ENCODE data around the gene EXOSC2.

Gene EXOSC2

DNA sequence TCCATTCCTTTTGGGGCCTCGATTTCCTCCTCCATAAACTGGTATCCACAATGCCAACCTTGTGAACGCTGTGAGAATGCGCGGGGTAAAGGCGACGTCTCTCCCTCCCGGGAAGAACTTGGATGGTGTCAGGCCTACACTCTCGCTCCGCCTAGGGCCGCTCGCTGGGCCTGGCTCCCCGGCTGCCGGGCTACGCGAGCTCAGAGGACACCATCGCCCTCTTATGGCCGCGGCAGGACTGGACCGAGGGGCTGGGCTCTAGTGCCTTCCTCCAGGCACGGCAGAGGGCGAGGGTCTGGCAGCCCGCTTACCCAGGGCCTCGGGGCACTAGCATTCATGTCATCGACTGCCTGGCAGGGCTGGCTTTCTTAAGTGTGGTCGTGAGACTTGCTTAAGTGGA is 1.3 kb upstream of the EXOSC2 start:
- no peak for DNase-seq (ENCODE audit: extremely low spot score)
- POLR2A ChIA-PET, result interaction anchor here (1.1 to 1.4 kb wide), 3 partner anchors 10 to 114 kb away, joined by 3 to 4 read pairs (median 4); no protein-coding TSS in a partner anchor
- TF ChIP-seq LEF1 (IDR thresholded peaks at IDR 0.05; ENCODE audit: borderline replicate concordance), result no peak
- TF ChIP-seq BHLHE40 (IDR thresholded peaks at IDR 0.05; ENCODE audit: borderline replicate concordance), result no peak
- TF ChIP-seq, protein P1, sequence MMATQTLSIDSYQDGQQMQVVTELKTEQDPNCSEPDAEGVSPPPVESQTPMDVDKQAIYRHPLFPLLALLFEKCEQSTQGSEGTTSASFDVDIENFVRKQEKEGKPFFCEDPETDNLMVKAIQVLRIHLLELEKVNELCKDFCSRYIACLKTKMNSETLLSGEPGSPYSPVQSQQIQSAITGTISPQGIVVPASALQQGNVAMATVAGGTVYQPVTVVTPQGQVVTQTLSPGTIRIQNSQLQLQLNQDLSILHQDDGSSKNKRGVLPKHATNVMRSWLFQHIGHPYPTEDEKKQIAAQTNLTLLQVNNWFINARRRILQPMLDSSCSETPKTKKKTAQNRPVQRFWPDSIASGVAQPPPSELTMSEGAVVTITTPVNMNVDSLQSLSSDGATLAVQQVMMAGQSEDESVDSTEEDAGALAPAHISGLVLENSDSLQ (IDR thresholded peaks at IDR 0.05), result no peak
- TF ChIP-seq FOXM1 (IDR thresholded peaks at IDR 0.05; ENCODE audit: borderline replicate concordance), result no peak
- TF ChIP-seq SP1 (IDR thresholded peaks at IDR 0.05), result no peak
- no peak for TF ChIP-seq SUZ12 (IDR thresholded peaks at IDR 0.05)
- TF ChIP-seq FOXA1 (IDR thresholded peaks at IDR 0.05), result no peak
- TF ChIP-seq ELF4 (IDR thresholded peaks at IDR 0.05), result no peak
- no peak for TF ChIP-seq ARNT (IDR thresholded peaks at IDR 0.05)
- no peak for TF ChIP-seq TARDBP (IDR thresholded peaks at IDR 0.05)
- no peak for TF ChIP-seq L3MBTL2 (conservative IDR thresholded peaks at IDR 0.05)
- TF ChIP-seq FOXK2 (IDR thresholded peaks at IDR 0.05), result no peak
- no peak for TF ChIP-seq CTBP1 (IDR thresholded peaks at IDR 0.05; ENCODE audit: borderline replicate concordance)
- TF ChIP-seq HDGF (IDR thresholded peaks at IDR 0.05; ENCODE audit: borderline replicate concordance), result no peak
- no peak for TF ChIP-seq NFRKB (IDR thresholded peaks at IDR 0.05)
- TF ChIP-seq ZNF384 (IDR thresholded peaks at IDR 0.05), result no peak
- CTCF ChIA-PET, result interaction anchor here (0.9 to 1.4 kb wide), 2 partner anchors 14 to 166 kb away, joined by 4 read pairs; no protein-coding TSS in a partner anchor

DNA sequence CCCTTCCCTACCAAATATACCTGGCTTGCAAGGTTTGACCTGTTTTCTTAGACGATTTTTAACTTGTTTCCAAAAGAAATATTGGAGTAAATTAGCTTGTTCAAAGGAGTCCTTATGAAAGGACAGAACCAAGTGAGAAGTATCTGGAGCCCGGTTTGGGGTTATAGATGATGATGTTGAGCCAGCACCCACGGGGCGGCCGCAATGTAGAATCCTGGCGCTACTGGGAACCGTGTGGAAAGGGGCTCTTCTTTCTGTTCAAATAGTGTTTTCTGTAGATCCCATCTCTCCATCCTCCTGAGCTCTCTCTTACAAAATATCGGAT is 517 bp upstream of the EXOSC2 start:
- TF ChIP-seq, protein P1 (IDR thresholded peaks at IDR 0.05), result no peak
- TF ChIP-seq ZNF384 (IDR thresholded peaks at IDR 0.05) (no peak), FOXA1 (IDR thresholded peaks at IDR 0.05) (no peak), ELF4 (IDR thresholded peaks at IDR 0.05) (no peak), CTBP1 (IDR thresholded peaks at IDR 0.05; ENCODE audit: borderline replicate concordance) (no peak), L3MBTL2 (conservative IDR thresholded peaks at IDR 0.05) (no peak), LEF1 (IDR thresholded peaks at IDR 0.05; ENCODE audit: borderline replicate concordance) (no peak), SP1 (IDR thresholded peaks at IDR 0.05) (no peak), ARNT (IDR thresholded peaks at IDR 0.05) (no peak), HDGF (IDR thresholded peaks at IDR 0.05; ENCODE audit: borderline replicate concordance) (no peak), BHLHE40 (IDR thresholded peaks at IDR 0.05; ENCODE audit: borderline replicate concordance) (no peak), SUZ12 (IDR thresholded peaks at IDR 0.05) (no peak), FOXM1 (IDR thresholded peaks at IDR 0.05; ENCODE audit: borderline replicate concordance) (no peak), NFRKB (IDR thresholded peaks at IDR 0.05) (no peak), FOXK2 (IDR thresholded peaks at IDR 0.05) (no peak), TARDBP (IDR thresholded peaks at IDR 0.05) (no peak)
- ChIA-PET CTCF (interaction anchor here (0.9 to 1.0 kb wide), 2 partner anchors 9 to 167 kb away, joined by 3 to 4 read pairs; no protein-coding TSS in a partner anchor), POLR2A (interaction anchor here (0.8 to 1.7 kb wide), 14 partner anchors 8 to 680 kb away, joined by 3 to 15 read pairs (median 4); no protein-coding TSS in a partner anchor)
- DNase-seq (ENCODE audit: extremely low spot score), result no peak

DNA sequence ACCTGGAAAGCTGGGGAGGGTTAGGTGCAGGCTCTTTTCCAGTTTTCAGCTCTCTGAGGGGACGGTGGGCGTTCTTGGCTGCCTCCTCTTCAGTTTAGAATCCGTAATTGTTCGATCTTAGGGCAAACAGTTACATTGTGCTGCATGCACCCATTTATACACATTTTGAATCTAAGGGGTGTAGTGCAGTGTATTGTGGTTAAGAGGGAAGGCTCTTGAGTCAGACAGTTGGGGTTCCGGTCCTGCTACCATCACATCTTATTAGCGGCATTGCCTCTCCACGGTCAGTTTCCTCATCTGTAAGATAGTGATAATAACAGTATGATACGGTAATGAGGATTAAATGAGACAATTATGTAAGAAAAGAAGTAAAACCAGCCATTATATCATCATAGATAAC is 625 bp downstream of the EXOSC2 start:
- POLR2A ChIA-PET, result interaction anchor here (0.7 to 1.7 kb wide), 5 partner anchors 9 to 256 kb away, joined by 3 to 15 read pairs (median 3); no protein-coding TSS in a partner anchor
- TF ChIP-seq ZNF384 (IDR thresholded peaks at IDR 0.05), result no peak
- no peak for TF ChIP-seq FOXA1 (IDR thresholded peaks at IDR 0.05)
- TF ChIP-seq FOXK2 (IDR thresholded peaks at IDR 0.05), result no peak
- no peak for TF ChIP-seq TARDBP (IDR thresholded peaks at IDR 0.05)
- TF ChIP-seq HDGF (IDR thresholded peaks at IDR 0.05; ENCODE audit: borderline replicate concordance), result no peak
- no peak for TF ChIP-seq SP1 (IDR thresholded peaks at IDR 0.05)
- TF ChIP-seq SUZ12 (IDR thresholded peaks at IDR 0.05), result no peak
- no peak for TF ChIP-seq NFRKB (IDR thresholded peaks at IDR 0.05)
- TF ChIP-seq BHLHE40 (IDR thresholded peaks at IDR 0.05; ENCODE audit: borderline replicate concordance), result no peak
- no peak for TF ChIP-seq ELF4 (IDR thresholded peaks at IDR 0.05)
- TF ChIP-seq FOXM1 (IDR thresholded peaks at IDR 0.05; ENCODE audit: borderline replicate concordance), result no peak
- TF ChIP-seq CTBP1 (IDR thresholded peaks at IDR 0.05; ENCODE audit: borderline replicate concordance), result no peak
- TF ChIP-seq, protein P1 (IDR thresholded peaks at IDR 0.05), result no peak
- no peak for TF ChIP-seq ARNT (IDR thresholded peaks at IDR 0.05)
- TF ChIP-seq LEF1 (IDR thresholded peaks at IDR 0.05; ENCODE audit: borderline replicate concordance), result no peak
- no peak for TF ChIP-seq L3MBTL2 (conservative IDR thresholded peaks at IDR 0.05)

DNA sequence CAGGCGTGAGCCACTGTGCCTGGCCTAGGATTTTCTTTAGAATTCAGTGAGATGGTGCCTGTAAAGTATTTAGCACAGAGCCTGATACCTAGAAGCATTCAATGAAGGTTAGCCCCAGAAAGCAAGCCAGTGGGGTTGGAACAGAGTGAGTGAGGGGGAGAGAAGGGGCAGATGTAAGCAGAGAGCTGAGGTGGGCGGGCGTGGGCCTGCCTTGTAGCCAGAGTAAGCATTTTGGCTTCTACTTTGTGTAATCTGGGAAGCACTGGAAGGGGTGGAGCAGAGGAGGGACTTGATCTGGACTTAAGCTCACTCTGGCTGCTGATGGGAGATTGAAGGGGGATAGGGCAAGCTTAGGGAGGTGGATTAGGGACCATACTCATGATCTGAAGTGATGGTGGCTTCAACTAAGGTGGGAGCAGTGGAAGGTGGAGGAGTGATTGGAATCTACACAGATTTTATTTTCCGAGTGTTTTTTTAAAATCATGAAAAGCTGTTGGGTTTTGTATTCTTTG is 2.6 kb downstream of the EXOSC2 start:
- DNase-seq (ENCODE audit: extremely low spot score), result no peak
- CTCF ChIA-PET, result interaction anchor here (0.6 to 0.9 kb wide), 2 partner anchors 312 to 851 kb away, joined by 3 read pairs; no protein-coding TSS in a partner anchor
- TF ChIP-seq FOXK2 (IDR thresholded peaks at IDR 0.05) (no peak), LEF1 (IDR thresholded peaks at IDR 0.05; ENCODE audit: borderline replicate concordance) (no peak), FOXA1 (IDR thresholded peaks at IDR 0.05) (no peak), ZNF384 (IDR thresholded peaks at IDR 0.05) (no peak), HDGF (IDR thresholded peaks at IDR 0.05; ENCODE audit: borderline replicate concordance) (no peak), BHLHE40 (IDR thresholded peaks at IDR 0.05; ENCODE audit: borderline replicate concordance) (no peak), ELF4 (IDR thresholded peaks at IDR 0.05) (no peak), CTBP1 (IDR thresholded peaks at IDR 0.05; ENCODE audit: borderline replicate concordance) (no peak), ARNT (IDR thresholded peaks at IDR 0.05) (no peak), TARDBP (IDR thresholded peaks at IDR 0.05) (no peak)
- POLR2A ChIA-PET, result no interaction called here

More for the DNA sequence above, 625 bp downstream of the EXOSC2 start:
- no peak for DNase-seq (ENCODE audit: extremely low spot score)
- CTCF ChIA-PET, result interaction anchor here (1.0 to 1.1 kb wide), 2 partner anchors 10 to 13 kb away, joined by 3 read pairs; no protein-coding TSS in a partner anchor

DNA sequence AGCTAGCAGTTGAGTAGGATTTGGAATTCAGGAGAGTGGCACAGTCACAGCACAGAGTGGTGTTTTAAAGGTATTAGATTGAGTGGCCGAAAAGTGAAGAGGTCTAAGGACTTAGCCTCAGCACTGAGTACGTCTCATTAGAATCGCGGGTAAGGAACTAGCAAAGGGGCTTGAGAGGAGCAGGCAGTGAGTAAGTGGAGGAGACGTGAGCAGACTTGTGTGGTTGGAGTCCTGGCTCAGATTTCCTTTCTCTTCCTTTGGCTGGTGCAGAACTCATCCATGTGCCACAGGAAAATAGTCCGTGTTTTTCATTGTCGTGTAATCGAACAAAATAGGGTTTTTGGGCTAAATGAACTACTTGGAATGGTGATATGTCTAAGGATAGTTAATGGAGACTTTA is 3.4 kb downstream of the EXOSC2 start:
- POLR2A ChIA-PET, result no interaction called here
- CTCF ChIA-PET, result interaction anchor here (0.9 kb wide), 1 partner anchor 311 kb away, joined by 3 read pairs; no protein-coding TSS in a partner anchor
- TF ChIP-seq FOXA1 (IDR thresholded peaks at IDR 0.05) (no peak), SUZ12 (IDR thresholded peaks at IDR 0.05) (no peak), BHLHE40 (IDR thresholded peaks at IDR 0.05; ENCODE audit: borderline replicate concordance) (no peak), HDGF (IDR thresholded peaks at IDR 0.05; ENCODE audit: borderline replicate concordance) (no peak), FOXM1 (IDR thresholded peaks at IDR 0.05; ENCODE audit: borderline replicate concordance) (no peak), TARDBP (IDR thresholded peaks at IDR 0.05) (no peak), CTBP1 (IDR thresholded peaks at IDR 0.05; ENCODE audit: borderline replicate concordance) (no peak), SP1 (IDR thresholded peaks at IDR 0.05) (no peak), LEF1 (IDR thresholded peaks at IDR 0.05; ENCODE audit: borderline replicate concordance) (no peak)
- DNase-seq (ENCODE audit: extremely low spot score), result no peak

All from HEK293T (cell line).